Inflammatory macrophage treated with lipopolysaccharide for 1 hour (primary cell): ENCODE results near the gene RAC3.

Source experiments
- DNase-seq, 2 donors: peaks; one replicate each; pipeline ENCODE4 v3.0.0-alpha.2; 2020 to 2022

Gene RAC3

DNA sequence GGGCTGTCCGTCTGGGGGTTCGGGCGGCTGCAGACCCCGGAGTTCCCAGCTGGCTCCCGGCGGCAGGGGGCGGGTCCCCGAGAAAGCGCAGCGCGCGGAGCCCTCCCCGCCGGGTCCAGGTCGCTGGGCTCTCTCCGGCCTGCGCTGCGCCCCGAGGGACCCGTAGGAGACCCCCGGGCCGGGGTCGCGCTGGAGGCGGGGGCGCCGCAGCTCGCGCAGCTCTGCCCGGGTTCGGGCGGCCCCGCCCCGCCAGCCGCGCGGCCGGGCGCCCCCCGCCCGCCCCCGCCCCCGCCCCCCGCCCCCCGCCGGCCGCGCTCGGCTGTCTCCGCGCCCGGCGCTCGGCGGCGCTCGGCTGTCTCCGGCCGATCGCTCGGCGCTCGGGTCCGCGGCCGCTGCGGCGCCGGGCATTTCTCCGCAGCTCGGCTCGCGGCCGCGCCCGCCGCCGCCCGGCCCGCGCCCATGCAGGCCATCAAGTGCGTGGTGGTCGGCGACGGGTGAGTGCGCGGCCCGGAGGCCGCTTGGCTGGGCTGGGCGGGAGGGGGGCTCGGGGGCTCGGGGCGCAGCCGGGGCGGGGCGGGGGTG lies at the start of gene RAC3:
Gene RAC3 (plus strand): TSS at position 376 of the 582 bp plus-strand sequence. CDS start 84 bp downstream, at position 460.
- DNase-seq: no peak

DNA sequence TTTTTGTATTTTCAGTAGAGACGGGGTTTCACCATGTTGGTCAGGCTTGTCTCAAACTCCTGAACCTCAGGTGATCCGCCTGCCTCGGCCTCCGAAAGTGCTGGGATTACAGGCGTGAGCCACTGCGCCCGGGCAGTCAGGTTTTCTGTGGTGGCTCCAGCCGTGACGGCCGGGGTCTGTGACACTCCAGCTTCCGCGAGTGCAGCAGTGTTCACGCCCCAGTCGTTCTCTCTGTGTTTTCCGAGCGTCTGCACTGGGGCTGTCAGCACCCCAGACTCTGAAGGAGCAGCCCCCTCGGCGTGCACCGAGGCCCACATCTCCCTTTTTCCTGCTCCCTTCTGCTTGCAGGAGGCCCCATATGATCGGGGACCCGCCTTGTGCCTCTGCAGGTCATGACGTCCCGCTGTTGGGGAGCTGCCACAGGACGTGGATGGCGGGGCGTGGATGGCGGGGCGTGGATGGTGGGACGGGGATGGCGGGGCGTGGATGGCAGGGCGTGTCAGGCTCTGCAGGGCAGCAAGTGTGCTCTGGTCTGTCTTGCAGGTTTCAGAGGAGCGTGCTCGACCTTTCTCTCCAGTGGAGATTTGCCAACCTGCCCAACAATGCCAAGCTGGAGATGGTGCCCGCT lies 48.4 kb upstream of the RAC3 start:
- no peak for DNase-seq

DNA sequence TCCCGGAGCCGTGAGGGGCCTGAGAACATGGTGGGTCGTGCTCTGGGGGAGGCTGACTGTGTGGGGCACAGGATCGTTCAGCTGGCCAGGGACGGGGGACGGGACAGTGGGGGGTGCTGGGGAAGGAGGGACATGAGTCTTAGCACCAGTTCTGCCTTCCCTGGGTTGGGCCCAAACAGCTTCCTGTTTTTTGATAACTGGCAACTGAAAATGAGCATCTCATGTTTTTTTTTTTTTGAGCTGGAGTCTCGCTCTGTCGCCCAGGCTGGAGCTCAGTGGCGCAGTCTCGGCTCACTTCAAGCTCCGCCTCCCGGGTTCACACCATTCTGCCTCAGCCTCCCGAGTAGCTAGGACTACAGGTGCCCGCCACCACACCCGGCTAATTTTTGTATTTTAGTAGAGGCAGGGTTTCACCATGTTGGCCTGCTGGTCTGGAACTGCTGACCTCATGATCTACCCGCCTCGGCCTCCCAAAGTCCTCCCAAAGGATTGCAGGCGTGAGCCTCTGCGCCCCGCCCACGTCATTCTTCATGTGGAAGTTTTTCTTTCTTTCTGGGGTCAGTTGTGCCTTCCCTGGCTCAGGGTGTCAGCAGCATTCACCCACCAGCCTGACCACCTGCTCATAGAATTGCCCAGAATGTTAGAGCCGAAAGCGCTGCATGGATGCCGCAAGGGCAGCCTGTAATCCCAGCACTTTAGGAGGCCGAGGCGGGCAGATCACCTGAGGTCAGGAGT lies 47.7 kb upstream of the RAC3 start:
- DNase-seq: peak in 1 of 2 donors; percentile 10

DNA sequence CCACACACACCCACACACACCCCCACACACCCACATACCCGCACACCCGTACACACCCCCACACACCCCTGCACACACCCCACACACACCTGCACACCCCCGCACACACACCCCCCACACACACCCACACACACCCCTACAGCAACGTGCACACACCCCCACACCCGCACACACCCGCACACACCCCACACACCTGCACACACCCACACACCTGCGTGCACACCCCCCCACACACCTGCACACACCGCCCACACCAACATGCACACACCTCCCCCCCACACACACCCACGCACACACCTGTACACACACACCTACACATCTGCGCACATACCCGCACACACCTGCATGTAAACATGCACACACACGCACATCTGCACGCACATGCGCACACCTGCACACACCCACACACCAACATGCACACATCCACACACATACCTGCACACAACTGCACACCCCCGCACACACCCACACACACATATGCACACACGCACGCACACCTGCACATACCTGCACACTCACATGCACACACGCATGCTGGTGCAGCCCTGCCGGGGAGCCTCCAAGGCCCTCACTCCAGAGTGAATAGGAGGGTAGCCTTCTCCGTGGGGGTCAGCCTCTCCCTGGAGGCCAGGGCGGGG lies 46.6 kb upstream of the RAC3 start:
- DNase-seq: no peak

DNA sequence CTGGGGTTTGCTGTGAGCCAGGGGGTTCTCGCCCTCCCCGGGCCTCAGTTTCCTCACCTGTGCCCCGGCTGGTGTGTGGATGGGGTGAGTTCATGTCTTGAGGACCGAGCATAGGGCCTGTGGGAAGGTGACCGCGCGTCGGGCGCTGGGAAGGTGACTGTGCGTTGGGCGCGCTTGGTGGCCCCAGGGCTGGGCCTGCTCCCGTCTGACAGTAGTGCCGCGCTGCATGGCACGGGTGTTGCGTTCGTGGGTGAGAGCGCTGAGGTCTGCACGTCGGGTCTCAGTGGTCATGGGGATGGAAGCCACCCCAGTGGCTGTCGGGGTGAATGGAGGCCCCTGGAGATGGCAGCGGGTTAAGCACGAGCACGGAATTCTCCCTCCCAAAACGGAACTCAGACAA lies 44.9 kb upstream of the RAC3 start:
- no peak for DNase-seq

DNA sequence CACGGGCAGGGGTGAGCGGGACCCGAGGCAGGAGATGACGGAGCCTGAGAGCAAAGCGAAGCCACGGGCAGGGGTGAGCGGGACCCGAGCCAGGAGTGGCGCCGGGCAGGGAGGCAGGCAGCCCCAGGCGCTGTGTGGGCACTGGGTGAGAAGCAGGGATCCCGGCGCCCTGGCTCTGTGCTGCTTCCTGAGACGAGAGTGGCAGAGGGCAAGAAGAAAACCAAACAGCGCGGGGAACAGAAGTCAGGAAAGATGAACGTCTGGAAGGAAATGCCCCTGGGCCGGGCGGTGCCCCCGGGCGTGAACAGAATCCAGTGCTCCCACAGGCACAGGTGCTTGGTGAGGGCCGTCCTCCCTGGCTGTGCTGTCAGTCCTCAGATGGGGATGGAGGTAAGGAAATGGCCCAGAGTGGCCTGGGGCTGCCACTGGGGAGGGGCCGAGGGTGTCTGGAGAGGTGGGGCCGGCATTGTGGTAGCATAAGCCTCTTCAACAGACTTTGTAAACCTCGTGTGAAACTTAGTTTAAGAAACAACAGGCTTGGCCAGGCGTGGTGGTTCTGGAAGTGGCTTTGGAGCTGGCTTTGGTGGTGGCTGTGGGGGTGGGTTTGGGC lies 44.2 kb upstream of the RAC3 start:
- no peak for DNase-seq

DNA sequence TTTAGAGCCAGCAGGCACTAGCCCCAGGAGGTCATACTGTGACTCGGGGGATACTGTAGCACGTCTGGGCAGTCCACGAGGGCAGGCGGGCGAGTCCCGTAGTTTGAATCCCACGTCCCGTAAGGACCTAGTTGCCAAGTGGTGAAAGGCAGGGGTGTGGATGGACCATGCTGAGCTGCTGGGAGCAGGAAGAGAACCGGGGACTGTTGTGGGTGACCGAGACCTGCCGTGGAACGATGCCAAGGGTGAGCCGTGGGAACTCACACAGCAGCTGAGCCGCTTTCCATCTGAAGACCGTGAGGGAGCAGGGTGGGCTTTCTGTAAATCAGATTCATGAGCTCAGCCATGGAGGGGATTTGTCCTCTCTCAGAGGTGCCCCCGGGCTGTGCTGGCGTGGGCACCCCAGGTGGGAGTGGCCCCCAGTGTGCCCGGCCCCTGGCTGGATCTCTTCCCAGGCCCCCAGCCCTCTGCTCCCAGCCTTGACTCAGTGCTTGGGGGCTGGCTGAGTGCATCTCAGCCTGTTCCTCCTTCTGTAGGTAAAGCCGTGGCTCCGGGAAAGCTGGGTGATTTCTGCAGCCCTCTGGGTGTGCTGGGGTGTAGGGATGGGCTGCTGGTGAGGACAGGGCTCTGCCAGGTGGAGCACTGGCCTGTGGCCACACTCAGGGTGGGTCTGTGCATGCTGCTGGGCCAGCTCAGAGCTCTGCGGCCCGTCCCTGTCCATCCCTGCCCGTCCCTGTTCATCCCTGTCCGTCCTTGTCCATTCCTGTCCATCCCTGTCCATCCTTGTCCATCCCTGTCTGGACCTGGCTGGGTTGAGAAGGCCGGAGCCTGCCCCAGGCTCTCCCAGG lies 40.4 kb upstream of the RAC3 start:
- no peak for DNase-seq

DNA sequence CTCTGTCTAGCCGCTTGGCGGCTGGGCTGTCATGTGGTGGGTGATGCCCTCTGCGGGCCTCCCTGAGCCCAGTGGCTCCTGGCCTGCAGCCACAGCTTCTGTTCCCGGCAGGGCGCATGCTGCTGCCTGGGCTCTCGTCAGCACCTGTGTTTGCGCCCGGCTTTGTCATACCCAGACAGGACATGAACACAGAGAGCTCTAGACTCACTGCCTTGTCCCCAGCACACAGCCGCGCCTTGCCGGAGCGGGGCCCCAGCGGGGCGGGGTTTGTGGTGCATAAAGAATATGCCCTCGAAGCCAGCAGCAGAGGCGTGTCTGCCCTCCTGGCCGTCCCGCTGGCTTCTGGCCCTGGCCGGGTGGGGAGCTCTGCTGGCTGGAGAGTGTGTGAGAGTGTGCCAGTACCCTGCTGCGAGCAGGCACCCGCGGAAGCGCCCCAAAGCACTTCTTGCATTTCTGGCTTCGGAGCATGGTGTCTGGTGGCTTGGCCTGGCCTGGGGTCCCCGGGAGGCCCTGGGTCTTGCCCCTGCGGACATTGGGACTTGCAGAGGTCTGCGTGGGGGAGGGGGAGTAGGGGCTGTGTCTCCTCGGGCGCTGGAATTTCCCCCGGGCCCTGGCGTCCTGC lies 39.7 kb upstream of the RAC3 start:
- no peak for DNase-seq

DNA sequence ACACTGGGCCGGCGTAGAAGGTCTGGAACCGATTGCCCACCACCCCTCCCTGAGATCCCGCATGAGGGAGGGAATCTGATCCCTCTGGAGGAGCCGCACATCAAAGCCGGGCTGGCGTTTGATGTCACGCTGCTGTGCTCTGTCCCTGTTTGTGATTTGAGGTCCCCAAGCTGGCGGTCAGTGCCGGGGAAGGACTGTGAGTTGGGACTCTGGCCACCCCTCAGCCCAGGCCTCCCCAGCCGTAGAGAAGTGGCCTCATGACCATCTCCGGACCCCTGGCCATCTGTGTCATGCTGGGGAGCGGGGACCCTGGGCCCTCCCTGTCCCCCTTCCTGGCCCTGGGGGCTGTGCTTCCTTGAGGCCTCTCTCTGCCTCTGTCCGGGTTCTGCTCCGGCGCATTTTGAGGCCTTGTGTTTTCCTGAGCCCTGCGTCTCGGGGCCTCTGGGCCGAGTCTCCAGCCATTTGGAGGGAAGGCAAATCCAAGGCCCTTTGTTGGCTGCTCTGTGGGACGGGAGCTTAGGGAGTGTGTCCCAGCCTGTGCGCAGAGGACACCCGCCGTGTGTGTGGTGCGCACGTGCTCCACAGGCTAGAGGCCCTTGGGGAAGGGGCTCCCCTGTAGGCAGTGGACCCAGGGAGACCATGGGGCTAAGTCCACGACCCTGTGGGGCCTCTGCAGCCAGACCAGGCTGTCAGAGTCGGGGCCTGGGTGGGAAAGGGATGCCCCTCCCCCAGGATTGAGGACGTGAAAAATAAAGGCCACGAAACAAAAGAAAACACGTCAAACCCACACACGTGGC lies 39.0 kb upstream of the RAC3 start:
- no peak for DNase-seq

DNA sequence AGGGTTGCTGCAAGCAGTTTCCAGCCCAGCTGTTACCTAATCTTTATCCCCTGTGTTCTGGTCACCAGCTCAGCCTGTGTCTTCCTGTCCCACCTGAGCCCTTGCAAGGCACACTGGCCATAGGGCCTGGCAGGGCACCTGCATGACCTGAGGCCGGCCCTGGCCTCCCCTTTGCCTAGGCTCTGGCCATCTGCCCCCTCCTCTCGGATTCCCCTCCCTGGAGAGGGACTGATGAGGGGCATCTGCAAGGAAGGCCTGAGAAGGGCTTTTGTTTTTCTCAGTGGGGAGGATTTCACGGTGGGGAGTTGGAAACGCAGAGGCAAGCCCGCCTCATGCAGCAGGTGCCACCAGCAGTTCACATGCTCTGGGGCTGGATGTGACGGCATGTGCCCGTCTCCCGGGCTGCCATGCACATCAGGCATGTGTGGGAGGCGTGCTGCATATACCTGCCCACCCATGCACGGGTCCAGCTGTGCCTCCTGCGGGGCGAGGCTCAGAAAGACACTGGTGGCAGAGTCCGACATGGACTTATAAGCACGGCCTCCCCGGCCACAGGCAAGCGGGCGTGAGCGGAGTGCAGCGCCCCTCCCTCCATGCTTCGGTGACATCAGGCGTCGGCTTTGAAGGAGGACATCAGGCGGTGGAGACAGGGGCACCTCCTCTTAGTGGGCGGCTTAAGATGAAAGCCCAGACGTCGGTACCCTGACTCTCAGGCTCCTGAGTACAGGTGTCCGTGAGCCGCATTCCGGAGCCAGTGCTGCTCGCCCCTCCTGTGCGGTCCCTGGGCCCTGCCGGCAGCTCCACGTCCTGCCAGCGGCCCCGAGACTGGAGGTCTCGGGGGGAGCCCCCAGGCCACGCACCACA lies 37.5 kb upstream of the RAC3 start:
- DNase-seq: no peak

DNA sequence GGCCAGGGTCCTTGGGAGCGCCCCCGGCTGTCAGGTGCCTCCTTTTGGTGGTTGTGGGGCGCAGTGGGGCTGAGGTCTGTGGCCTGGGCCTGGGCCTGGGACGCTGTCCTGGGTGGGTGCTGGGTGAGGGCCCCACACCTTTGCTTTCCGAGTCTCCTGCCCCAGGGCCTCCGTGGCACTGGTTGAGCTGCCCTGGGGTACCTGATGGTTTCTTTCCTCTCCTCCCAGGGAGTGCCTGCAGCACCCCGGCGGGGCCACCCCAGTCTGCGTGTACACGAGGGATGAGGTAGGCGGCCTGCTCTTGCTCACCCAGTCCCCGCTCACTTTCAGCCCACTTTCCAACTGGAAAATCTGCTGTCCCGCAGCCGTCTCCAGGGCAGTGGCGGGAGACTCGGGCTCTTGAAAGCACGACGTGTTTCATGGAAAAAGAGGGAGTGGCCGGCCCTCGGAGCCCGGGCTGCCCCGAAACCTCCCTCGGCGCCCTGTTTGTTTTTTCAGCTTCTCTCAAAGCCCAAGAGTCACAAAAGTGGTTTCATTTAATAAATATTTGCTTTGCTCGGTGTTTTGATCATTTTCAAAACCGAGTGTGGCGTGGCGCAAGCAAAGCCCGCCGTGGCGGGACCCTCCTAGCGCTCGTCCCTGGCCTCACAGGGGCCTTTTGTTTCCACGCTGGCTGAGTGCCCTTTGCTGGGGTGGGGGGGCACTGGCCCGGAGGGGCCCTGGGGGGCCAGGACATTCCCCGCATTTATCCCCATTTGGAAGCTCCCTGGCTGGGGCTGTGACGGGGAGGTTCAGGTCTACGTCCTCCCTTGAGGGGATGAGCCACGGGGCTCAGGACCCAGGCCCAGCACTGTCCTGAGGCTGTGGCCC lies 36.6 kb upstream of the RAC3 start:
- no peak for DNase-seq

DNA sequence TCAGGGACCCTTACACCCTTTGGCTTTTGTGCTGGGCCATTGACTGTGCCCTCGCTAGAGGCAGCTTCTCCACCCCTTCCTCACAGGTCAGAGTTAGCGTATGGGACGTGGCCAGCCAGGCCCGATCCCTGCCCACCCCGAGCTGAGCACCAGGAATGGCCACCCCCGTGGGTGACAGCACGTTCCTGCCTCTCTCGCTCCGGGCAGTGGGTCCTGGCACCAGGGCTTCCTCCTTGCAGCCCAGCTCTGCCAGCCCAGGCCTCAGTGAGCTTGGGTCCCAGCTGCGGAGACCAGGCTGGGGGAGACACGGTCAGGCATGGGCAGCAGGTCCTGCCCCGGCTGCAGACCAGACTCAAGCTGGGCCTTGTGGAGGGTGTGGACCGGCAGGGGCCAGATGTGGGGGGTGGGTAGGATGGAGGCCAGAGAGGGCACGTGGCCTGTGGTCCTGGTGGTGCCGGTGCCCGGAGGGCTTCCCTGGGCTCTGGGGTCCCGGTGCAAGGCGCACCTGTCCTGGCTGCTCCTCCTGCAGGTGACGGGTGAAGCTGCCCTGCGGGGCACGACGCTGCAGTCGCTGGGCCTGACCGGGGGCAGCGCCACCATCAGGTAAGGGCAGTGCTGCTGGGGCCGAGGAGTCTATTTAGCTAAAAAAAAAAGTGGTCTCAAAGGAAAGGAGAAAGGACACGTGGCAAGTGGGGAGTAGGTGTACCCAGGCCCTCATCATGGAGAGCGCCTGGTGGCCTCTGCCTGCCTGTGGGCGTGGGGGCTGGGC lies 35.8 kb upstream of the RAC3 start:
- DNase-seq: no peak

DNA sequence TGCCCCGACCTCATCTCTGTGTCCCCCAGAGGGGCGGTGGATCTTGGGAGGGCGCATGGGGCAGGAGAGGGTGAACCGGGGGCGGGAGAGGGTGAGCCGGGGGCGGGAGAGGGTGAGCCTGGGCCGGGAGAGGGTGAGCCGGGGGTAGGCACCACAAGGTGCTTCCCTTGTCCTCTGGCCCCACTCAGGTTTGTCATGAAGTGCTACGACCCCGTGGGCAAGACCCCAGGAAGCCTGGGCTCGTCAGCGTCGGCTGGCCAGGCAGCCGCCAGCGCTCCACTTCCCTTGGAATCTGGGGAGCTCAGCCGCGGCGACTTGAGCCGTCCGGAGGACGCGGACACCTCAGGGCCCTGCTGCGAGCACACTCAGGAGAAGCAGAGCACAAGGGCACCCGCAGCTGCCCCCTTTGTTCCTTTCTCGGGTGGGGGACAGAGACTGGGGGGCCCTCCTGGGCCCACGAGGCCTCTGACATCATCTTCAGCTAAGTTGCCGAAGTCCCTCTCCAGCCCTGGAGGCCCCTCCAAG lies 35.2 kb upstream of the RAC3 start:
- no peak for DNase-seq

DNA sequence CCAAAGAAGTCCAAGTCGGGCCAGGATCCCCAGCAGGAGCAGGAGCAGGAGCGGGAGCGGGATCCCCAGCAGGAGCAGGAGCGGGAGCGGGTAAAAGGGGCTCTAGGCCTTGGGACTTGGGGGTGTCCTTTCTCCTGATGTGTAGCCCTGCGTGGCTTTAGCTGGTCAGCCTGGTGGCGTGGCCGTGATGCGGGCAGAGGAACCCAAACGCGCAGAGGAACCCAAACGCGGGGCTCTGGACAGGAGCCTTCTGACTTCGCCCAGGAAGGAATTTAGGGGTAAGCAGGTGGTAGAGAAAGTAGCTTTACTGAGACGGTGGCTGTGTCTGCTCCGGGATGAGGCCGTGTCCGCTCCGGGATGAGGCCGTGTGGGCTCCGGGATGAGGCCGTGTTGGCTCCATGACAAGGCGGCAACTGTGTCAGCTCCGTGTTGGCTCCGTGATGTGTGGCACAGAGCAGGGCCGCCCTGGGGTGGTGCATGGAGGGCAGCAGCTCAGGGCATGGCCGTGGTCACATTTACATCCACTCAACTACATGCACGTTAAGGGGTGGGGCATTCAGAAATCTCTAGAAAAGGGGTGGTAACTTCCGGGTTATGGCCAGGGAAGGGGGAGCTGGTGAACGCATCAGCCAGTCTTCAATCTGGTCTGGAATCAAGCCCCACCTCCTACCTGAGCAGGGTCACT lies 34.6 kb upstream of the RAC3 start:
- DNase-seq: no peak

DNA sequence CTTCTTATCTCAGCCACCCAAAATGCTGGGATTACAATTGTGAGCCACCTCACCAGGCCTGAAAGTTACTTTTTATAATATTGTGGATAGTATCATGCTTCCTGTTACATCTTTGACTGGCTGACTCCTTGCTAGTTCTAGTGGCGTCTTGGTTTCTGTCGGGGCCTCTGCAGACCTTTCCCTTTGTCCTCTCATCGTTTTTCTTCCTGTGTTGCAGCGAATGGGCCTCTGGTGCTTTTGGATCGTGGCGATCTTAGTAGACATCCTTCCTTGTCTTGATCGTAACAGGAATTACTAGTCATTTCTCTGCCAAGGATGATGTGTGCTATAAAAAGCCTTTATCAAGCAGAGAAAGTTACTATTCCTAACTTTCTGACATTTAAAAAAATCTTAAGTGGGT lies 33.3 kb upstream of the RAC3 start:
- no peak for DNase-seq

DNA sequence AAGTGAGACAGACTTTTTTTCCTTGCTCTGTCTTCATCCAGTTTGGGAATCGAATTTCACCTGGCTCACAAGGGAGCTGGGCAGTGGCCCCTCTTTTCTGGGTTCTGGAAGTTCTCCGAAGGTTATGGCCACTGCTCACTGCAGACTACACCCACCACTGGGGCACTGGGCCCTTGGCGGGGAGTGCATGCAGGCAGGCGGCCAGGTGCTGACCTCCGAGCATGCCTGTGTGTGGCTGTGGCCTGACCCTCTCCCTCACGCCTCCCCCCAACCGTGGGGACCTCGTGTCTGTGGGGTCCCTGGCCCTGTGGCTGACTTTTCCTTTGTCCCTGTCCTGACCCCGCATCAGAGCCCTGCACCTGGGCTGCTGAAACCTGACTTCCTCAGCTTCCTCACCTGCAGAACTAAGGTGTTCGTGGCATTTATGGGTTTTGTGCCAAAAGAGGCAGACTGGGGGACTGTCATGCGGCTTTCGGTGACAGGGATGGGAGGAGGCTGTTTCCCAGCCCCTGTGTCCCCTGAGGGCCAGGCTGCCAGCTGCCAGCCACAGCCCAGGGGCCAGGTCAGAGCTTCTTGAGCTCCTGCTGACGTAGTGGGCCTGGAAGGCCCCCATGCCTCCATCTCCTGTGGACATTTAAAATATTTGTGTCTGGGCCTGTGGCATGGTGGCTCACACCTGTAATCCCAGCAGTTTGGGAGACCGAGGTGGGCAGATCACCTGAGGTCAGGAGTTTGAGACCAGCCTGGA lies 32.6 kb upstream of the RAC3 start:
- no peak for DNase-seq

DNA sequence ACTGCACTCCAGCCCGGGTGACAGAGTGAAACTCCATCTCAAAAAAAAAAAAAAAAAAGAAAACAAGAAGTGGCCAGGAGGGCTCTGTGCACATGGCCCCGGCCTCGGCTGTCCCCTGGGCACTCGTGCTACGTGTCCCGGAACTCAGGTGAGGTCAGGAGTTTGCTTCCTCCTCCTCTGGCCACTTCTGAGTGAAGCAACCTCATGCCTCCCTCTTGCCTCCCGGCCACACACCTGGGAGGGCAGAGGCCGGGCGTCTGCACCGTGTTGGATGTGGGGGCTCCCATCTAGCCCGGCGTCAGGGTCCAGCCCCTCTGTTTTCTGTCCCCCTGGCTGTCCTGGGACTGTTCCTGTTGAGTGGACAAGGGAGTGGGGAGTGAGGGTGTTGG lies 31.9 kb upstream of the RAC3 start:
- no peak for DNase-seq
